LoVo (cell line): ENCODE data around the gene AMMECR1.
"Not testable (repeated sequence)": the region's sequence is repeated elsewhere in the genome, so short reads cannot be mapped to it uniquely, and the experiment has no call there.

ENCODE experiments used
- DNase-seq: peaks from one replicate; pipeline ENCODE4 v3.0.0-alpha.2; 2016; ENCODE audit warnings: low spot score

AMMECR1 gene

DNA sequence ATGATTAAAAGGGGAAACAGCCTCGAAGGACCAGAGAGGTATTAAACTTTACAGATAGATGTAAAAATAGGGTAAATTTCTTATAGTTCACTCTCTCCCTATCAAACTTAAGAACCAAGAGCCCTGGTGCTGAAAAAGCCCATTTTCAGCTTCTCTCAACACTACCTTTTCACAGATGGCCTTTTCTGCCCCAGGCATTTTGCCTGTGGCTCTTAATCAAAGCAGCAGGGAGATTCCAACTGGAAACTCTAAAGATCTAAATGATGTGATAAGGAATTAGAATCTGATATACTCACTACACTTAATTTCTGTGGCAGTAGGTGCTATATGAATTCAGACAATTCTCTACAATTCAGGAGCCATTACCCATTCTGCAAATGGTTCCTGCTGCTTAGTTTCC is 60.0 kb downstream of the AMMECR1 start:
- no peak for DNase-seq

DNA sequence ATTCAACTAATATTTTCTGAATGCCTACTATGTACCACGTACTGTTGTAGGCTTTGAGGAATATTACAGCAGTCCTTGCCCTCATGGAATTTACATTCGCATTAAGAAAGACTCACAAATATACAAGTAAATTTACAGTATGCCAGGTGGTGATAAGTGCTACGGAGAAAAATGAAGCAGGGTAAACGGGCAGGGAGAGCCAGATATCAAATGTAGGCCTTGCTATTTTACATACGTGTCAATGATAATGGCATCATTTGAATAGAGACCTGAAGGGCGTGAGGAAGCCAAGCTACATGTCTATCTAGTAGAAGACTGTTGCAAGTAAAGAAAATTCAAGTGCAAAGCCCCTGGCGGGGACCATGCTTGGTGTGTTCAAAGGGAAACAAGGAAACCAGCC is 65.2 kb downstream of the AMMECR1 start:
- no peak for DNase-seq

DNA sequence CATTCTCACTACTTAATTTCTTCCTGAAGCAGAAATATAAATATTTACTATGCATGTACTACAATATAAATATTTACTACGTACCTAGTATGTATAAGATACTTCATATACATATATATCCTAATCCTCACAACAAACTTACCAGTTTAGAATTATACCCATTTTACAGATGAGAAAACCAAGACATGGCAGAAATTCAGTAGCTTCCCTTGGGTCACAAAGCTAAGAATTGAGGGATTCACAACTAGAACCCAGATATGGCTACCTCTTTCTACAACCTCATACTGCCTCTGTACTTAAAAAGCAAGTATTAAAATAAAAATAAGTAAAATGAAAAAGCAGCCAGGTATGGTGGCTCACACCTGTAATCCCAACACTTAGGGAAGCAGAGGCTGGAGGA is 65.9 kb downstream of the AMMECR1 start:
- DNase-seq, result no peak

DNA sequence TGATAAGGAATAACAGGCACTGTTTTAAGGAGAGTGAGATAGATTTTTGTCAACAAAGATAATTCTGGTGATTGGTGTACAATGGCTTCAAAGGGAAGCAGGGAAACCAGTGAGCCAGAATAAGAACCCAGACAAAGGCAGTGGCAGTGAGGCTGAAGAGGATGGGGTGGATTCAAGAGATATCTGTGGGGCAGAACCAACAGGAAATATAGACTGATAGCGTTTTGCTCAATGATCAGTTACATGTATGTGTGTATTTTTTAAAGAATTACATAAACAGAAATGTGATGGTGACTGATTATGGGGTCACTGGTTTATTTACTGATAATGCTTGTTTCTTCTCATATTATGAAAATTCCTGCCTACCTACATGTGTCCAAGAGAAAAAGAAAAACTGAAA is 66.4 kb downstream of the AMMECR1 start:
- no peak for DNase-seq

DNA sequence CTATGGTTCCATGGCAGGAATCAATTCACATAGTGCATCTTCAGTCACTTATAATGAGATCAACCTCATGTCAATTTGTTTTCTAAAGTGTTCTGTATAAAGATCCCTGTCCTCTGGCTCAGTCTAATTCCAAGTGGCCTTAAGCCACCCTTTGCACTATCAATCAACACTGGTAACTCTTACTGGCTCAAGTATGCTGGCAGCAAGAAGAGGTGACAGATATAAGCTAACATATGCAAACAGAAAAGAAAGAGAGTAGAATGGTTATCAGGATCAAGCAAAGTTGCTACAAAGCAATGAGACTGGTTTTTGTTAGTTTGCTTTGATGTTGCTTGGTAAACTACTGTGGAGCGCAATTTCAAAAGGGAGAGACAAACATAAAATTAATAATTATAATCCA is 67.0 kb downstream of the AMMECR1 start:
- DNase-seq, result no peak

DNA sequence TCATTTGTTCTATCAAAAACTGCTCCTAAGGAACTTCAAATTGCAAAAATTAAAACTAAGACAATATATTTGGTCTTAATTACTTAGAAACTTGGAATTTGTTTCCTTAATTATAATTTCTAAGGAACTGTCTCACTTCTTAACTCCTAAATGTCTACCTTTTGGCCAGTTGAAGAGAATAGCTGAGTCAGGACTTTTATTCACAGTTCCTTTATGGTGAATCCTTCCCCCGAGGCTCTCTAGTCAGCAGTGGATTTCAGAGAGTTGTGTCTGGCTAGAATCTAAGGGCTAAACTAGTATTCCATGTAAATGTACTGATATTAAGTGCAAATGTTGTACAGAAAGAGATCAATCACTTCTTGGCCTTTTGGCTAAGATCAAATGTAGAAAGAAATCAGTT is 69.3 kb downstream of the AMMECR1 start:
- no peak for DNase-seq

DNA sequence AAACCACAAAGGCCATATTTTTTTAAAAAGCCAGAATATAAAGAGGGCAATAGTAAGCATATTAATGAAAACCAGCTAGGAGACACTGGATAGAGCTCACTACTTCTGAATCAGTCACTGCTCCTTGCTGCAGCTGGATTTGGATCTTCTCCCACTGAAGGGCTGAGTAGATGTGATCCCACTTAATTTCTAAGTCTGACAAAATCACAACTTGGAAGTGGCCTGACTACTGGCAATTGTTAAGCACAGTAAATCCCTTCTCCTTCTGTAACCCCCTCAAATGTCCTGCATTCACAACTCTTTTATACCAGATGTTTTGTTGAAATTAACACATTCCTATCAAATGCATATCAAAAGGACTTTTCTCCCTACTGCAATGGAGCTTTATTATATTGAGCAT is 72.9 kb downstream of the AMMECR1 start:
- DNase-seq, result no peak

DNA sequence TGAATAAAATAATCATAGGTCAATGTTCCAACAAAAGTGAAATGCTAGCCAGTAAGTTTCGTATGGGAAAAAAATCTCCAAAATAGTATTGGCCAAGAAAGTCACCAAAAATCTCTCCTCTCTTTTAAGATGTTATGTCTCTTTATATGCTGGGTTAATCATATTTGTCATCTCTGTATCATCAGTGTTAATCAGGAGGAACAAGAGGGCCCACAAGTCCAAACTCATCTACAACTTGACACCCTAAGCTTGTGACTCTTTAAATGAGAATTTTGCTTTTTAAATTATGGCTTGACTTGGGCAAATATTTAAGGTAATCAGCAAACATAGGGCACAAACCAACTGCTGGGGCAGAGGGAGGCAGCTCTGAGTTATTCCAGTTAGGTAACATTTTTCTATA is 75.5 kb downstream of the AMMECR1 start:
- no peak for DNase-seq

DNA sequence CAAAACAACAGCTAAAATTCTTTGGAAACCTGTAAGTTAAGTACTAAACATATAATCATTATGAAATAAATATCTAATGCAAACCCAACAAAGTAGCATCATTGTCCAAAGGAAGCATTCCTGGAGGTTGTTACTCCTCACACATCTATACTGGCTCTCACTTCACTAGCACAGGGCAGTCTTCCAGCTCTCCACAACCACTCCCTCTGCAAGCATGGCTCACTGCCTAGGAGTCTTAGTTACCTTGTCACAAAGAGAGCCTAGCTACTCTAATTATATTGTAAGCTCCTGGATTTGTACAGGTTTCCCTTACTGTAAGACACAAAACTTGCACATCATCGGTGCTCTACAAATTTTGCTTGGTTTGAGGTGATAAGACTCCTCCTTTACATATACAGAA is 76.1 kb downstream of the AMMECR1 start:
- DNase-seq, result no peak

DNA sequence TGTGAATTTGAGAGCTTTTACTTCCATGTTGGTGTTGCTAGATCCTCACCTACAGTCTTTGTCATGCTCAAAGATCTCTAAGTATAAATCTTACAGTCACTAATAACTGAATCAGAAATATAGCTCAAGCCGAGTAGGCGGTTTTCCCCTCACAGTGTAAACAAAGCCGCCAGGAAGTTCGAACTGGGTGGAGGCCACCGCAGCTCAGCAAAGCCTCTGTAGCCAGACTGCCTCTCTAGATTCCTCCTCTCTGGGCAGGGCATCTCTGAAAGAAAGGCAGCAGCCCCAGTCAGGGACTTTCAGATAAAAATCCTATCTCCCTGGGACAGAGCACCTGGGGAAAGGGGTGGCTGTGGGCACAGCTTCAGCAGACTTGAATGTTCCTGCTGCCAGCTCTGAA is 79.6 kb downstream of the AMMECR1 start:
- DNase-seq, result not testable (repeated sequence)

DNA sequence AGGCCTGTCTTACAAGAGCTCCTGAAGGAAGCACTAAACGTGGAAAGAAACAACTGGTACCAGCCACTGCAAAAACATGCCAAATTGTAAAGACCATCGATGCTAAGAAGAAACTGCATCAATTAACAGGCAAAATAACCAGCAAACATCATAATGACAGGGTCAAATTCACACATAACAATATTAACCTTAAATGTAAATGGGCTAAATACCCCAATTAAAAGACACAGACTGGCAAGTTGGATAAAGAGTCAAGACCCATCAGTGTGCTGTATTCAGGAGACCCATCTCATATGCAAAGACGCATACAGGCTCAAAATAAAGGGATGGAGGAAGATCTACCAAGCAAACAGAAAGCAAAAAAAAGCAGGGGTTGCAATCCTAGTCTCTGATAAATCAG is 86.4 kb downstream of the AMMECR1 start:
- DNase-seq, result not testable (repeated sequence)

DNA sequence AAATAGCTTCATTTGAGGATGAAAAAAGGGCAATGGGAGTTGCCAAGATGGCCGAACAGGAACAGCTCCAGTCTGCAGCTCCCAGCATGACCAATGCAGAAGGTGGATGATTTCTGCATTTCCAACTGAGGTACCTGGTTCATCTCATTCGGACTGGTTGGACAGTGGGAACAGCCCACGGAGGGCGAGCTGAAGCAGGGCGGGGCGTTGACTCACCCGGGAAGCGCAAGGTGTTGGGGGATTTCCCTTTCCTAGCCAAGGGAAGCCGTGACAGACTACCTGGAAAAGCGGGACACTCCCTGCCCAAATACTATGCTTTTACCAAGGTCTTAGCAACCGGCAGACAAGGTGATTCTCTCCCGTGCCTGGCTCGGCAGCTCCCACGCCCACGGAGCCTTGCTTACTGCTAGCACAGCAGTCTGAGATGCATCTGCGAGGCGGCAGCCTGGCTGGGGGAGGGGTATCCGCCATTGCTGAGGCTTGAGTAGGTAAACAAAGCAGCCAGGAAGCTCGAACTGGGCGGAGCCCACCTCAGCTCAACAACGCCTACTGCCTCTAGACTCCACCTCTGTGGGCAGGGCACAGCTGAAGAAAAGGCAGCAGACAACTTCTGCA is 88.3 kb downstream of the AMMECR1 start:
- peak; percentile 32 for DNase-seq

DNA sequence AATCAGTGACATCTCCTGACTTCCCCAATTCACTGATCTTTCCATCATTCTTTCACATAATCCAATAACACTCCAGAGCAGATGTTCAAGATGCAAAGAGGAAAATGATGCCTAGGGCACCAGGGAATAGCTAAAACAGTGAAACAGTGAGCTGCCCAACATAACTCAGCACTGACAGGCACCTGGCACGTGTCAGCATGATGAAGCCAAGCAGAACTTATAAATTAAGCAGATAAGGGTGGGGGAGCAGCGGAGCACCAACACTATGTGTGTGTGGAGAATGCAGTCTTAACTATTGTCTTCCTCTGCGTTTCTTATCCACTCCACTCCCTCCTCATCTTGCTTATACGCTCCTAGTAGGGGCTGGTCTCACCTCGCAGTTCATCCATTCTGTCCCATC is 89.4 kb downstream of the AMMECR1 start:
- DNase-seq, result no peak

DNA sequence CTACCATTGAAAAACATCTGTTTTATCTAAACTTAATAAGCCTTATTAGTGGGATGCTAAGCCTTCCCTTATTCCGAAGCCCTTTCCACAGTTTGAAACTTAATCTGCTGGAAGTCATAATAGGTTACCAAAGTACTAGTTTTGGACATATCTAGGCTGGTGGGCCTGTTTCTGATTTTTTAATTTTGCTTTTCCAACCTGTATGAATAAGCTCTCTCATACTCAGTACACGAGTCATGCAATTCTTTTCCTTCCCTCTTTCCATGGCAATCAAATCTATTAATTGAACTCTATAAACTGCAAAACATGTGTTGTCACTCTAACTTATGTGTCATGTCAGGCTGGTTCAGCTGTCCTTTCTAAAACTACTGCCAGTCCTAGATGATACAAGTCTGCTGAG is 91.0 kb downstream of the AMMECR1 start:
- DNase-seq, result no peak

DNA sequence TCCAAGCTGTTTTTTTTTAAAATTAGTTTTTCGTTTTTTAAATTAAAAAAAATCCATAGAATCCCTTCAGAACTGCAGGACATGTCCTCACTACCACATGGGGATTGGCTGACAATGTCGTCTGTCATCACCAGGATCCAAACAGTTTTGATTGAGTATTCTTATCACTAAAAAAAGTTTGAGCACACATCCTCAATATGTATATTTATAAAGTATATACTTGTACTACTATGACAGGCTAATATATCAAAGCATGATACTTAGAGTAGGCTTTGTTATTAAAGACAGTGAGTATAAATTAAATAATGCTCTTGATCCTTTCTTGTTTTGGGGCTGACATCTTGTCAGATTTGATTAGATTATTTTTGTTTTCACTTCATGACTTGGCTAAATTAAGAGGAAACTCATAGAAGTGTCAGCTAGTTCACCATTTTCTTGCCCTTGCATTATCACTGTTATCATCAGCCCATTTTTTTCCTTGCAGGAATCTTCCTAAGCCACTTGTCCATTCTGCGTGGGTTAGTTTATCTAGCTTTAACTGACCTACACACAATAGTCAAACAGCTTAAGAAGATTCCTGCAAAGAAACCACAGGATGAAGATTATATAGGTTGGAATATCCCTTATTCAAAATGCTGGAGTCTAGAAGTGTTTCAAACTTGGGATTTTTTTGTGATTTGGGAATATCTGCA is 92.8 kb downstream of the AMMECR1 start:
- no peak for DNase-seq

DNA sequence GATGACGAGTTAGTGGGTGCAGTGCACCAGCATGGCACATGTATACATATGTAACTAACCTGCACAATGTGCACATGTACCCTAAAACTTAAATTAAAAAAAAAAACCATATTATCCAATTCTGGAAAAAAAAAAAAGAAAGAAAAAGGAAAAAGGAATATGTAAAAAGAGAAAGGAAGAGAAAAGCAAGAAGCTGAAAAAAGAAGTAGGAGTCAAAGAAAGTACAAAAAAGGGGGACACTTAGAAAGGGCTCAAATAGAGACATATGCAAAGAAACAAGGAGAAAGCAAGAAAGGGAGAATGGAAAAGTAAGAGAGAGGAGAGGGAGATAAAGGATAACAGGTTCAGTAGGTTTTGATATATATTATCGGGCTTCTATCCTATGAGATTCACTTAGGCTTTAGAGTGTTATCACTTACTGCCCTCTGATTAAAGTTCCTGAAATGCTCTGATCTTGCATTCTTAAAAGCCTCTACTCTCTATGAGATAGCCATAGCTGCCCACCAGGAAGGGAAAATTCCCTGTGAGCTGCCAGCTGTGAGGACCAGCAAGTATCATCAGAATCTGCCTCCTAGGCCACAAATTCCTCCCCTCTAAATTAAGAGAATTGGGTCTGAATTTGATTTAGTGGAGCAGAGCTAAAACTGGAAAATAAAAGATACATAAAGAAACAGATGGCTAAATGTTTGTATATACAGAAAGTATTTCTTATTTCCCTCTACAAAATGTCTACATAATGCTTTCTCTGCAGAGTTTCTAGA is 95.2 kb downstream of the AMMECR1 start:
- no peak for DNase-seq

DNA sequence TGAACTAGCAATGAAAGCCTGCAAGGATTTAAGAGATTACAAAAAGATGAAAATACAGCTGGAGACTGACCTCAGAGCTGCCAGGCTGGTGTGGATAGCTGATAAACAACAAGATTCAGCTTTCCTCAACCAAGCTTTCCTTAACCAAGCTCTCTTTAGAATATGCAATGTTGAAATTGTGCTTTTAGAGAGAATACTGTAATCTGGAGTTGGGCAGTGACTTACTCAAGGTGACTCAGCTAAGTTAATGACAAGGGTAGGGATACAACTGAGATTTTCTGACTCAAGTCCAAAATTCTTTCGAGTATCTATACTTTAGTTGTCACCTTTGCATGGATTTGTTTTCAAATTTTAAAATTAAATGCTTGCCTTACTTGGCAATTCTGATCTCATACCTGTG is 98.0 kb downstream of the AMMECR1 start:
- peak; percentile 14 for DNase-seq

DNA sequence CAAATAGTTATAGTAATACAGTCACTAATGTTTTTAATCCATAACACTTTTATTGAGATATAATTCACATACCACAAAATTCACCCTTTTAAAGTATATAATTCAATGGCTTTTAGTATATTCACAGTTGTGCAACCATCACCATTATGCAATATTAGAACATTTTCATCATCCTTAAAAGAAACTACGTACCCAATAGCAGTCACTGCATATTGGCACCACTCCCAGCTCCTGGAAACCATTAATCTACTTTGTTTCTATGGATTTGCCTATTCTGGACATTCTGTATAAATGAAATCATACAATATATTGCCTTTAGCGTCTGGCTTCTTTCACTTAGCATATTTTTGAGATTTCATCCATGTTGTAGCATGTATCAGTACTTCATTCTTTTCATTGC is 99.3 kb downstream of the AMMECR1 start:
- DNase-seq, result no peak

DNA sequence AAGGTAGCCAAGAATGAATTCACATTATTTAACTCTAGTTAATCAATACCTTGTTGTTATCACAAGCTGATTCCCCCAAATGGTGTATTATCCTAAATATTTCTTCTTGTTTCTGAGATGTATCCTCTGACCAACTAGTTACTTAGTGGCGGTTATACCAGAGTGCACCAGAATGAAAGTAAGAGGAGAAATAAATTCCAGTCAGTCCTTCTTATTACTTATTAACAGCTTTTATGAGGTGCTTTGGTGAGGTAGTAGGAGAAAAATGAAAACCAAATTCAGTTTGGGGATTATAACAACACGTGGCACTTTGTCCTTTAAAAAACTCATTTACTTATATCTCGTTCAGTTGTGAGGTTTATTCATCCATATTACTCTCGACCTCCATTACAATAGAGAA is 101.9 kb downstream of the AMMECR1 start:
- peak; percentile 10 for DNase-seq

DNA sequence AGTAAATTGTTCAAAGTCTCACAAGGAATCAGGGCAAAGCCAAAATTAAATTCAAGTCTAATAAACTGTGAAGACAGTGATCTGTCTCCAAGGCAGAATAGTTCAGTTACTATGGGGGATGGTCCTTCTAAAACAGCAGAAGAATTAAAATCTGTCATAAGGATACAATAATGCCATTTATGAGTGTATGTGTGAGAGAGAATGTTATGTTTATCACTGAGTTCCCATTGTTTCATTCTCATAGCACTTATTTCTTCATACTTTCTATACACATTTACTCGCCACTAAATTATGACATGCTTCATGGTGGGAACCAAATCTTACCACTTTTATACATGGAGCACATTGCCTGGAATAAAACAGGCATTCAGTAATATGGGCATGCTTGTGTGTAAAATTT is 102.5 kb downstream of the AMMECR1 start:
- DNase-seq, result no peak

DNA sequence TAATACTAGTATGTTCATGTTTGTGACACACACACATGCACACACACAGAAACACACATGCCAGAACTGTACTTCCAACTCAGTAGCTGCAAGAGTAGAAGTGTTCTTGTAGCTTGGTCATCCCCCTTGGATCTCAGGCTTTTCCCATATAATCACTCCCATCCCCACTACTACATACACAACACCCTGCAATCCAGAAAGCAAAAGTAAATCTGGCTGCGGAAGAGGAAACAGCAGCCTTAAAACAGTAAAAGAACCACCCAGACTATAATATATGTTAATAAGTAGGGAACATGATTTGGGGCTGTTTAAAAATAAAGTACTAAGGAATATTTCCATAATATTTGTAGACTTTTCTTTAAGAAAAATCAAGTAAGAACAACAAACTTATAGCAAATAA is 103.2 kb downstream of the AMMECR1 start:
- no peak for DNase-seq

DNA sequence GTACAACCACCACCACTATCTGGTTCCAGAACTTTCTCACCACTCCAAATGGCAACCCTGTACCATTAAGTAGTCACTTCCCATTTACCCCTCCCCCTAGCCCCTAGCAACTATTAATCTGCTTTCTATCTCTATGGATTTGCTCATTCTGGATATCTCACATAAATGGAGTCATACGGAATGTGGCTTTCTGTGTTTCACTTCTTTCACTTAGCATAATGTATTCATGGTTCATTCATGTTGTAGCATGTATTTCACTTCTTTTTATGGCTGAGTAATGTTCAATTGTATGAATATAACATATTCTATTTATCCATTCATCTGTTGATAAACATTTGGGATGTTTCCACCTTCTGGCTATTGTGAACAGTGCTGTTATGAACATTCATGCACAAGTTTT is 104.7 kb downstream of the AMMECR1 start:
- DNase-seq, result no peak

DNA sequence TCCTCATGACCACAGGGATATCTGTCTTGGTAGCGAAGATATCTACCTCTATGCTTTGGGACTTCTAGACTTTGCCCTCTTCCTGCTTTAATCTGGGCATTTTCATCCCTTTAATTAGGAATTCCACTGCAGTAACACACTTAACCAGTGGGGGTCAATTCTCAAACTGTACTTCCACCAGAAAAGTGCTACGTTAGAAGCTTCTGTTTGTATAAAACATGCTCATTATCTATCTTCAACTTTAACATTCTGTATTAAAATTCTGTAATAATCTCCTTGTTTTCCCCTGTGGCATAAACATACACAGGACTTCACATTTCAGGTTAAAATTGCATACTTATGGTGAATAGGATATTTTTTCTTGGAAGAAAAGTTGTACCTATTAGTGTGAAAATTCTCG is 105.6 kb downstream of the AMMECR1 start:
- DNase-seq, result no peak

DNA sequence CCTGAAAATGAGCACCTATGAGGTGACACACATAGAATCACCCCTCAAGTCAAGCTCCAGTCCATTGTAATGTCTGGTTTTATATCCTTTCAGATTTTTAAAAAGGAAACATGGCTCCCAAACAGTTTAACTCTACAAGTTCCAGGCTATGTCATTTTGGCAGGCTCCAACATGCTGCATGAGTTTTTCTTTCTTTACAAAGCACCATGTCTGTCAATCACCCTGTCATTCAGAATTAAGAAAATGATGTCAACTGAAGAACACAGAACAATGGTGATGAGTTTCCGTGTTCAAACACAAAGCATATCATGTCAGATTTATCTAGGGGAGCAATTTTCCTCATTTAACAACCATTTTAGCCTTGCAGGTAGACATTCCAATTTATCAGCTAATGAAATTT is 106.5 kb downstream of the AMMECR1 start:
- no peak for DNase-seq
